Activated effector memory CD4-positive, alpha-beta T cell treated with anti-CD3 and anti-CD28 coated beads, Interleukin-2, amount 50 U/mL, for 16 hours (primary cell): Measurements from ENCODE around the gene CIZ1.

ENCODE experiments used
- DNase-seq: peaks from one replicate; pipeline ENCODE4 v3.0.0-alpha.2; 2020

The CIZ1 gene

DNA sequence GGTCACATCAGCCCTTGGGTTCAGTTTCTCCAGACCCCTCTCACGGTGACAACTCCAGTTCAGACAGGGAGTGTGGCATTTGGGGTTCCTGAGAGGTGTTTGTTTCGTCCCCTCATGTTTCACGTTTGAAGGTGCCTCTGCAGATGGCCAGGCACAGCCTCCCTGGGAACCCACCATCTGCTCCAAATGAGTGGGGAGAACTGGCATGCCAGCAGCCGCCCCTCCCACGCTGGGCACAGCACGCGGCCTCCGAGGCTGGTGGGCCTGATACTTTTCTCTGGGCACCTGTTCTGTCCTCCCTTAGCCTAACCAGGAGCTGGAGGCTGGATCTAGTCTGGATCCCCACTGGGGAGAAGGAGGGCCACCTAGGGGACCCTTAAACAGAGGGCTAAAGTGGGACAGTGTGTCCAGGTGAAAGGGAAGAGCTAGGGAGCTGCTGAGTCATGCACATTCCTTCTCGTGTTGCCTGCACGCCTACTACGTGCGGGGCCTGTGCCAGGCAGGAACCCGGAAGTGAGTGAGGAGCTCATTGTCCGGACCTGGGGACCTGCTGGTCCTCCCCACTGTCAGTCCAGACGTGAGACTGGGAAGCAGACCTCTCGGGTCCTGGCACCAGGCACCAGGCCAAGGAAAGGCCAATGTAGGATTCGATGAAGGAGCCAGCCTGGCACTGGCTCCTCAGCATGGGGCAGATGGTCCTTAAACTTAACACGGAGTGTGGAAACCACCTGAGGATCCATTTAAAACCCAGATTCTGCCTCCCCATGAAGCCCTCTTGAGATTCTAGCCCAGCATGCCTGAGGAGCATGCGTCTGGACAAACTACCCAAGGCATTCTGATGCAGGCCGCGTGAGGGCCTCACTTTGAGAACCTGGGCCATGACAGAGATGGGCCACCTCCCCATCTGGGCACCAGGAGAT is 23.5 kb upstream of the CIZ1 start:
- no peak for DNase-seq

DNA sequence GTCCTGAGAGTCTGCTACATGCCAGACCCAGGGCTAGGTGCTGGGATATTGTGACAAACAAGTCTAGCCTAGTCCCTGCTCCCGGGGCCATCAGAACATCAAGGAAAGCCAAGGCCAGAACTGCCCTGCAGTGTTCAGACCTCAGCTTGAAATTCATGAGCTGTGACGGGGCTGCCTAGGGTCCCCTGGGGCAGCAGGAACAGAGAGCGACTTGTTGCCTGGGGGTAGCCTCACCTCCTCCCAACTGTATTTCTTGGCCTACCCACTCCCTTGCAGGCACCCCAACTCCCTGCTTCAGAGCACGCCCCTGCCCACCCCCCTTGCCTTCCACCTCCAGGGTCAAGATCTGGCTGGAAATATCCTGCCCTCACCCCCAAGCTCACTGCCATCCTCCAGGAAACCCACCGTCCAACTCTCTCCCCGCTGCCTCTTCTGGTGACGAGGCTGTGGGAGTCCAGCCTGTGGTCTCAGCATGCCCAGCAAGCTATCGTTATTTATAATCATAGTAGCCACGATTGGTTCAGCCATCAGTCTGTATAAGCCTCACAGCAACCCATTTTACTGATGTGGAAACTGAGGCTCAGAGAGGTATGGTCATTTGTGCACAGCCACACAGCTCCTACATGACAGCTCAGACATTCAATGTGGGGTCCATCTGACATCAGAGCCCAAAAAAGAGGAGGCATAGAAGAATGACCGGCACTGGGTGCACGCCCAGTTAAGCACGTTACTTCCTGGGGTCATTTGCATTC is 22.6 kb upstream of the CIZ1 start:
- DNase-seq: no peak

DNA sequence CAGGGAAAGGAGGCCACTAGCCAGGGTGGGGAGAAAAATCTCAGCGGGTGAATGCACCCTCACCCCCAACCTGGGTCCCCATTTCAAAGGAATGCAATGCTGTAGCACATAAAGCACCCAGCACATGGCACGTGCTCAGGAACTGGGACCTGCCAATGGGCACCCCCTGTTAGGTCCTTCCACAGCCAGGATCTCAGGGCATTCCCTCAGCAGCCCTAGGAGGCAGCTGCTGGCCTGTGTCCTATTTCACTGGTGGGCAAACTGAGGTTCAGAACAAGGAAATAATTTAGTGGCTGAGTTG is 20.6 kb upstream of the CIZ1 start:
- no peak for DNase-seq

DNA sequence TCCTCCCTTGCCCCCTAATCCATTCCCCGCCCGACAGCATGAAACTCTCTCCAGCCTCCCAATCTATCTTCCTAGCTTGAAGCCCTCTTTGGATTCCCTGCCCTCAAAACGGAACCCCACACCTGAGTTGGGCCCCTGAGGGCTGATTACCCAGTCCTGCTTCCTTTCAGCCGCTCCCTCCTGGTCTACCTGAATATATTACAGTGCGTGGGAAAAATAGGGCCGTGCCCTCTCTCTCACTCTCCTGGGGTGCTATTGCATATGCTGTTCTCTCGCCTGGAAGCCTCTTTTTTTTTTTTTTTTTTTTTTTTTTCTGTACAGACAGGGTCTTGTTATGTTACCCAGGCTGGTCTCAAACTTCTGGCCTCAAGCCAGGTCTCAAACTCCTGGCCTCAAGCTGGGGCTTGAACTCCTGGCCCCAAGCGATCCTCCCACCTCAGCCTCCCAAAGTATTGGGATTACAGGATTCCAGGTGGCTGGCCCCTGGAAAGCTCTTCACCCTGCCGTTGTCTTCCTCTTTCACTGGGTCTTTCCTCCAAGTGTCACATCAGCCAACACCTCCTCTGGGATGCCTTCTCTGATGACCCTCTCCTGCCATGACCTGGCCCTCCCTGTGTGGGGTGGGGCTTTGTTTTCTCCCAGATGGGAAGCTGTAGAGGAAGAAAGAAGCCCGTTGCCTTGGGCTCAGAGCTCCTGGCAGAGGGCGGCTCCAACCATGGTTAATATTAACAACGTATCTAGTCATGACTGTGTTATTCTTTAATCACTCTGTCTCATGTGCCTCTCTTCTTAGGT is 20.0 kb upstream of the CIZ1 start:
- DNase-seq: no peak

DNA sequence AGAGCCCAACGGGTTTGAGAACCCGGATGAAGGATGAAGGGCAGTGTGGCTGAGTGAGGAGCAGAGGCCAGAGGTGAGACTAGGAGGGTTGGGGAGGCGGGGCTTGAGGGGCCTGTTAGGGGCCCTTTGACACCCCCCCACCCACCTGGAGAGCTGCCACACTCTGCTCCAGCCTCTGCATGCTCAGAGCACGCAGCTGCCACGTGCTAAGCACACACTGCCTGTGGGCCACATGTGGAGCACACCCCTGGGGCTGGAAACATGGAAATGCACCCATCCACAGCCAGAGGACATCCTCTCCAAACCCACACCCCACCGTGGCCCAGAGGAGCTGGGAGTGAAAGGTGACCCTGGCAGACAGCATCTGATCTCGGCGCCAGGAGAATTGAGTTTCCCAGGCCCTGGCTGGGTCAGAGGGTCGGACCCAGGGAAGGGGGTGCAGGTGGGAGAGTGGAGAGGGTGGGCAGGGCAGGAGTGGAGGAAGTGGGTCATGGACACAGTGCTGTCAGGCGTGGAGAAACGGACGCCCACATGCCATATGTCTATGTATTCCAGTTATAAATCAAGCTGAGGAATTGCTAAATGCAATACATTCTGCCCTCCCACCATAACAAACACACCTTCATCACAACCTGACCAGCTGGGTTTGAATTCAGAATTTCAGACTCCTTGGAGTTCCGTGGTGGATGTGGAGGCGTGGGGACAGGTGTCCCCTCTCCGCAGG is 17.7 kb upstream of the CIZ1 start:
- DNase-seq: no peak

DNA sequence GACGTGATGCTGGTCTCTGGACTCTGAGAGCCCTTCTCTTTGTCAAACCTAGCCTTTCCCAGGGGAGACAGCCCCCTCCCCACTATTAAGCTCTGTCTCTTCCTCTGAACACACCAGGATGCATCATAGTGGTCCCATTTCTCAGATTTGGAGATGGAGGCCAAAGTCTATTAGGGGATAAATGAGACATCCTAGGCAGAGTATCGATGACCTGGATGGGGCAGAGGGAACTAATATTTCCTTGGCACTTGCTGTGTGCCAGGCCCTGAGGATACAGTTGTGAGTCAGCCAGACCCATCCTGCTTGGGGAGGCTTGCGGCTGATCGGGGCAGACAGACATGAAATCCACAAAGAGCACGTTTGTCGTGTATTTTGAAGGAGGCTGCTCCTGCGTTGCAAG is 17.0 kb upstream of the CIZ1 start:
- DNase-seq: no peak

DNA sequence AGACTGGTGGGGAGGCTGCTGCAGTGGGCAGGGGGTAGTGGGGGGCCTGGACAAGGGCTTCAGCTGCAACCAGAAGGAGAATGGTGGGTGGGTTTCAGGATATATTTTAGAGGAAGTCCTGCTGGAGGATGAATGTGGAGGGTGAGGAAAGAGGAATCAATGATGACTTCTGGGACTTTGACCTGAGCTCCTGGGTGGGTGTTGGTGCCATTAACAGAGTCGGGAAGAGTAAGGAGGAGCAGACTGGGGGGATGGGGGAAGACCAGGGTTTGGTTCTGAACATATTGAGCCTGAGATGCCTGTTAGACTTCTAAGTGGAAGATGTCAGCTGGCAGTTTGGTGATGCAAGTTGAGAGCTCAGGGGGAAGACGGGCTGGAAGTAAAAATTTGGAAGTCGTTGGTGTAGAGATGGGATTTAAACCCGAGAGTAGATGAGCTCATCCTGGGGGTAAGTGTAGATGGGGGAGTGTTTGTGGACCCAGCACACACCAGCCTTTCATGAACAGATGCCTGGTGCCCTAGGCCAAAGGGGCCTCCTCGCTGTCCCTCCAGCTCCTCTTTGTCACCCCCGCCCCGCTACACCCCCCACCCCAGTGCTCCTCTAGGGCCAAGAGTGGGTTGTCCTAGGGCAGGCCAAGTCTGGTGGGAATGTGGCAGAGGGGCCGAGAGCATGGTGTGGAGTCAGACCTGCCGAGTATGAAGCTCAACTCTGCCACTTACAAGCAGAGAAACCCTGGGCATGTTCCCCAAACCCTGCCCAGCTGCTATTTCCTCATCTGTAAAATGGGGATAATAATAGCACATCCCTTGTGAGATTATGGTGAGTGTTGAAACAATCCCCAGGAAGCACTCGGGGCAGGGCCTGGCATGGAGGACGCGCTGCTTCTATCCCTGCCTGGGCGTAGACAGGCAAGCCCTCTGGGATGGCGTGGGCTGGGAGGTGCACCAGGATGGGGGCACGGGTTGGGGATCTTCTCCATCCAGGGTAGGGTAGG is 15.8 kb upstream of the CIZ1 start:
- DNase-seq: no peak

DNA sequence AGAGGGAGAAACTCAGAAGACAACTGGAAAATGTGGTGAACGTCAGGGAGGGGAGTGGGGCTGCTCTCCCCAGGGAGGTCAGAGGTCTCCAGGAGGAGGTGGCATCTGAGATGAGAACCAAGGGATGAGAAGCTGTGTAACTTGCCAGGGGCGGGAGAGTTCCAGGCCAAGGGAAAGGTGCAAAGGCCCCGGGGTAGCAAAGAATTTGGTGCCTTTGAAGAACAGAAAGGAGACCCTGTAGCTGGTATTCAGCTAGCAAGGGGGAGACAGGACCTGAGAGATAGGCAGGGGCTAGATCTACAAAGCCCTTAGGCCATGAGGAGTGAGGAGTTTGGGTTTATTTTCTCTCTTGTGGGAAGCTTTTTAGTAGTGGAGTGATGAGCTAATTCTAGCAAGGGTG is 15.1 kb upstream of the CIZ1 start:
- DNase-seq: no peak

DNA sequence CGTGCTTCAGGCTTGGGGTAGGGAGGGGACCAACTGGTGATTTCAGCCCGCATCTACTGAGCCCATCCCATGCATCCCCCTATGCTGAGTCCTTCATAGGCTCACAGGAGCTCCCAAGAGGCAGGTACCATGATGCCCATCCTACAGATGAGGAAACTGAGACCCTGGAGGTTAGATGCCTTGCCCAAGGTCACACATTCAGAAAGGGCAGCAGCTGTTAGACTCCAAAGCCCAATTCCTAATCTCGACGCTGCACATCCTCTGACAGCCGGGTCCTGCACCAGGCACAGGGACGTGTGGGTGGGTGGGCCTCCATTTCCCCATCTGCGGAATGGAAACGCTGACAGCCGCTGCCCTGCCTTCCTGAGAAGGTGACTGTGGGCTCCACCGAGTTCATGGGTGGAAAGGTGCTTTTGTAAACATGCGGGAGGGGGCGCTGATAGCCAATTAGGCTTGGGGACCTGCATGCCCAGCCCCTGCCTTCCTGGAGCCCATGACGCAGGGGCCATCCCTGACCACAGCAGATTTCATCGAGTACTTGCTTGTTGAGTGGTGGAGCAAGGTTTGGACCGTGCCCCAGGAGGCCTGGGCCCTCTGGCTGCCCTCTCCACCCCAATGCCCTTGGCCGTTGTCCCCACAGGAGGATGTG is 14.0 kb upstream of the CIZ1 start:
- no peak for DNase-seq

DNA sequence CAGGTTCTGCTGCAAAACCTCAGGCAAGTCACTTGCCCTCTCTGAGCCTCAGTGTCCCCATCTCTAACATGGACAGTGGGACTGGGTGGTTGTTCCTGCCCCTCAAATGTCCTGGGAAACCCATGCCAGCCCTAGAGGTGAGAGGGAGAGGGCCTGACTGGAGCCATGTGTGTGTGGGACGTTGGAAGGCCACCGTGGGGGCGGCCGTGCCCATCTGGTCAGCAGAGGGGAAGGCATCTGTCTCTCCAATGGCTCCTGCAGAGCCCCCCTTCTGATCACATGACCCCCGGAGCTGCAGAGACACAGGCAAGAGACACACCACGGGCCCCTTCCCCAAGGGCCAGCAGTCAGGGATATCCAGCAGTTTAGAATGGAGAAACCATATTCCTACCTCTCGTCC is 13.5 kb upstream of the CIZ1 start:
- no peak for DNase-seq

DNA sequence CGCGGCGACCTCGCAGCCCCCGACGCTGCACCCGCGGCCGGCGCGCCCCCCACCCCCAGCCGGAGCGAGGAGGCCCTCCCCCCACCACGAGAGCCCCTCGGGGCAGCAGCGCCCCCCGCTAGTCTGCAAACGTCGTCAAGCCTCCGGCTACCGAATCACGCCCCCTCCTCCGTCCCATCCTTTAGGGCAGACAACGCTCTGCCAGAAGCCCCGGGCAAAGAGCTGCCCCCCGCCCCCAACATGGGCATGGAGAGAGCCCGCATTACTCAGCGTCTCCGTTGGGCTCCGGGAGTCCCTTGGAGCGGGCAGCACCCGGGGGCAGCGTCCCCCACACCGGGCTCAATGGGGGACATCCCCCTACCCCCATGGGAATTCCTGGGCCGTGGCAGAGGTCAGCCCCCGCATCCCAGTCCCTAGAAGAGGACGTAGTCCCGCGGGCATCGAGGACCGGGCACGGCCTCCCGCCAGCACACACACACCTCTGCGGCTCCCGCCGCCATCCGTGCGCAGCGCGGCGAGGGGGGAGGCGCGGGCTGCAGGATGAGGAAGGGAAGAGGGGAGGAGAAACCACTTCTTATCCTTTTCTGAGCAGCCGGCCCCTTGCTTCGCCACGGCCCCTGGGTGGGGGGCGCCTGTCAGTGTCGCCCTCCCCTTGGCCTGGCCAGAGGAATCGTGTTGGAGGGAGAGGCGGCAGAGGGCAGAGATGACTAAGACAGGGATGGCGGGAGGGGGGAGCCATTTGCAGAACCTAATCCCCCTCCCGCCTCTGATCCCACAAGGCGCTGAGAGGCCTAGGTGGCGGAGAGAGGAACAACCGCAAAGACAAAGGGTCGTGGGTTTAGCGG is 12.6 kb upstream of the CIZ1 start:
- DNase-seq: peak; percentile 66

DNA sequence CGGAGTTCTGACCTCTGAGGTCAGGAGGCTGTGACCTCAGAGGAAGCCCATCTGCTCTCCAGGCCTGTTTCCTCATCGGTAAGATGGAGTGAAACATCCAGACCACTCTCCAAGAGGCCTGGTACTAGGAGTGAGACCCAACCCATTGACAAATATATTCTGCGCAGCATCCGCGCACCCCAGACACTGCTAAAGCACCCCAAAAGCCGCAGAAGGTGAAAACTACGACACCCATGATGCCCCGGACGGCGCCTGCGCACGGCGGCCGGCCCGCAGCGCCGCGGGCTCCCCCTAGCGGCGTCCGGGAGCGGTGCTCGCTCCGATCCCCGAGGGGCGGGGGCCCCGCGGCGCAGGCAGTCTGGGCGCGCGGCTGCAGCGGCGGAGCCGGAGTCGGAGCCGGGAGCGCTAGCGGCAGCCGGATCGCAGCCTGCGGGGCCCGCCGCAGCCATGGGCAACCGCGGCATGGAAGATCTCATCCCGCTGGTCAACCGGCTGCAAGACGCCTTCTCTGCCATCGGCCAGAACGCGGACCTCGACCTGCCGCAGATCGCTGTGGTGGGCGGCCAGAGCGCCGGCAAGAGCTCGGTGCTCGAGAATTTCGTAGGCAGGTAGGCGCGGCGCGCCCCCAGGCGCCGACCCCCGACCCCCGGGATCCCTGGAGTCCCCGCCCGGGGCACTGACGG is 11.8 kb upstream of the CIZ1 start, which contains the start of gene DNM1:
DNM1 (plus strand) TSS at position 356 of the 683 bp plus-strand sequence; CDS start at position 448, 92 bp downstream.
- DNase-seq: peak; percentile 89

DNA sequence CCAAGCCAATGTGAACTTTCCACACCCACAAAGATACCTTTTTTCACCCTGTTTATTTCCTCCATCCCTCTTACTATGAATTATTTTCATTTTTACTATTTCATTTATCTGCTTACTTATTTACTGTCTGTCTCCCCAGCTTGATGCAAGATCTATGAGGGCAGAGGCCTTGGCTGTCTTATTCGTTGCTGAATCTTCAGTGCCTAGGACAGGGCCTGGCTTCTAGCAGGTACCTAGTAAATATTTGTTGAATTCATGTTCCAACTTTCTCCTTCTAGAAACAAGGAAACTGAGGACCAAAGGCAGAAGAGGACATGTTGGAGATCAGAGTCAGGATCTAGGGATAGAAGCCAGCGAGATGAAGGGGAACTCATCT is 11.3 kb upstream of the CIZ1 start:
- DNase-seq: no peak

DNA sequence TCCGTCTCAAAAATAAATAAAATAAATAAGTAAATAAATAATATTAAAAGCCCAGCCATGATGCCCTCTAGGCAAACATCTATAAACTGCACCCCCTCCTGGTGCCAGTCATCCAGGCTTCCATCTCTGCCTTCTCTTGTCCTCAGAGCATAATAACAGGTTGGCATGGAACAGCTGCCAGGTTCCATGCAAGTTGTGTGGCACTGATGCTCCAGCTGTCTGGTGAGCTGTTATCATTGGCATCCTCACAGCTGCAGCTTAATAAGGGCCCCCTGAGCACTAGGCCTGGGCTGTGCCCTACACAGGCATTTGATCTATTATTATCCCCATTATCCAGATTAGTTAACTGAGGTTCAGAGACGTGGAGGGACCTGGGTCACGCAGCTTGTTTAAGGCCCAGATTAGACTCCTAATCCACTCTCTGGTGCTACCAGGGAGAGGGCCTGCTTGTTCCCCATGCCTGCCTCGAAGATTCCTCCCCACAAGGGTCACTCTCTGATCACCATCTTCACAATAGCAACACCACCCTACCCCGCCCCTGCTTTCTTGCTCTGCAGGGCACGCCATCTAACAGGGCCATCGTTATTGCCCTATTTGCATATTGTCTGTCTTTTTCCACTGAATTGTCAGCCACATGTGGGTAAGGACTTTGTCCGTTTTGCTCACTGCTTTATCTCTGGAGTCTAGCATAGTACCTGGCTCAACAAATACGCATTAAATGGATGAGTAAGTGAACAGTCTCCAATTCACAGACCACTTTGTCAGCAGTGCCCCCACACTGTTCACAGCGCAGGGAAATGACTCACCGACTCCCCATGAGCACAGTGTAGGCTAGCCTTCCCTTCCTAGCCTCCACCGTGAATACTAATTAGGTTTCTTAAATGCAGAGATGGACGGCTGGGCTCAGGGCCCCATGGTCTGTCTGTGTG is 10.3 kb upstream of the CIZ1 start:
- DNase-seq: no peak

DNA sequence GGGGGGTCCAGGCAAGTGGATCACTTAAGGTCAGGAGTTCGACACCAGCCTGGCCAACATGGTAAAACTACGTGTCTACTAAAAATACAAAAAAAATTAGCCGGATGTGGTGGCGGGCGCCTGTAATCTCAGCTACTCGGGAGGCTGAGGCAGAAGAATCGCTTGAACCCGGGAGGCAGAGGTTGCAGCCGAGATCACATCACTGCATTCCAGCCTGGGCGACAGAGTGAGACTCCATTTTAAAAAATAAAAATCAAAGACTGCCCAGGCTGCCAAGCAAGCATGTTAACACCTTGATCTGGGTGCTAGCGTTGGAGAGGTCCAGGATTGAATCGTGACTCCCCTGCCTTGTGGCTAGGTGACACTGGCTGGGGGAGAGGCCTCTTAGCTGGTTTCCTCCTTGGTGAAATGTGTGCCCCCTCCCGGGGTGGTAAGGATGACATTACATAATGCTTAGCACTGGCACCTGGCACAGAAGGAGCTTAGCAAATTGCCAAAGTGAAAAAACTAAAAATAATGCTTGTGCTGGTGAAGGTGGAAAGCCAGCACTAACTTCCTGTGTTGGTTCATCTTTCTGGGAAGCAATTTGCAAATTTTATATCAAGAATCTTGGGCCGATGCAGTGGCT is 2.2 kb upstream of the CIZ1 start:
- no peak for DNase-seq

DNA sequence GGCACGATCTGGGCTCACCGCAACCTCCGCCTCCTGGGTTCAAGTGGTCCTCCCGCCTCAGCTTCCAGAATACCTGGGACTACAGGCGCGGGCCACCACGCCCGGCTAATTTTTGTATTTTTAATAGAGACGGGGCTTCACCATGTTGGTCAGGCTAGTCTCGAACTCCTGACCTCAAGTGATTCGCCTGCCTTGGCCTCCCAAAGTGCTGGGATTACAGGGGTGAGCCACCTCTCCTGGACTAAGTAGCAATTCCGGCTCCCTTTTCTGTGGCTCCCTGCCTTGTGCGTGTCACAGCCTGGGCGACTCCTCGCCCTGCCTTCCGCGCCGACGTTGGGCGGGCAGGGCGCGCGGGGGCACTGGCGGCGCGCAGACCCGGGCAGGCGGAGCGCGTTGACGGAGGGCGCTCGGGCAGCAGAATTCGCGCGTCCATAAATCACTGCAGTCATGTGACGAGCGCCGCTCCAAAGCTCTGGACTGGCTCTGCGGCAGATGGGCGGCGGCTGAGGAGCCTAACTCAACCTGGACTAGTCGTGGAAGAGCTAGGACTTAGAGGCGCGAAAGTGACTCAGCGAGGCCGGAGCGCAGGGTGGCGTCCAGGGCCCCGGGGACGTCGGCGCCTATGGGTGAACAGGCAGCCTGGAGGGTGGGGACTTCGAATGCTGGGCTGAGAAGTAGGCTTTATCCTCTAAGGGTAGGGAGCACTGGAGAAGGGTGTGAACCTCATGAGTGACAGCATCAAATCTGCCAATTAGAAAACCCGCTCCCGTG is 1.4 kb upstream of the CIZ1 start:
- DNase-seq: peak; percentile 84
